Neural crest cell (in vitro differentiated cells): ENCODE data around the gene GAN. TPM values are rescaled to one million over a fixed set of nuclear protein-coding genes. Genes with fewer than 3 reads are reported as not detected.

Experiments
- DNase-seq: peaks from one replicate; pipeline ENCODE4 v3.0.0; 2021; ENCODE audit warnings: low read depth, mixed read lengths, low spot score
- H3K27ac Mint-ChIP-seq: one replicate; pipeline ENCODE4 v1.8.0; 2021; ENCODE audit warnings: mild to moderate bottlenecking, mixed read lengths; ENCODE audit not compliant: unreplicated experiment
- H3K27me3 Mint-ChIP-seq: 2 replicates; pipeline ENCODE4 v1.8.0; 2021; ENCODE audit warnings: low read depth, mild to moderate bottlenecking, mixed read lengths
- H3K36me3 Mint-ChIP-seq: 2 replicates; pipeline ENCODE4 v1.8.0; 2021; ENCODE audit warnings: low read depth, mild to moderate bottlenecking, mixed read lengths
- H3K4me1 Mint-ChIP-seq: 2 replicates; pipeline ENCODE4 v1.8.0; 2021; ENCODE audit warnings: mixed read lengths
- H3K4me3 Mint-ChIP-seq: one replicate; pipeline ENCODE4 v1.8.0; 2021; ENCODE audit warnings: mild to moderate bottlenecking, mixed read lengths
- H3K9me3 Mint-ChIP-seq: 2 replicates; pipeline ENCODE4 v1.8.0; 2021; ENCODE audit warnings: mixed read lengths
- CTCF ChIP-seq: fragments of 200-600 bp; sonication (generic); conservative IDR thresholded peaks from 2 replicates; pipeline ENCODE4 v1.5.0; 2021; ENCODE audit warnings: antibody characterized with exemption, mild to moderate bottlenecking
- total RNA-seq: library from RNA; stranded (reverse); gene quantifications from 2 replicates; pipeline ENCODE4 v1.2.1, GENCODE V29; 2021

The GAN gene
- total RNA-seq, 1 donor from 2014 or later: 16.1 TPM

- TF ChIP-seq CTCF: no peak
- H3K27me3 Mint-ChIP-seq: no peaks in the 10 kb centered on the region
- H3K9me3 Mint-ChIP-seq: no peaks in the 10 kb centered on the region
- H3K36me3 Mint-ChIP-seq: peaks cover 5% of the 10 kb centered on the region
- H3K4me3 Mint-ChIP-seq: no peak overlapping the region
- DNase-seq: no peak
- H3K27ac Mint-ChIP-seq: no peak overlapping the region
- H3K4me1 Mint-ChIP-seq: peaks cover 14% of the 10 kb centered on the region
These were observed 73.6 kb downstream of the GAN start for GRCh38 chr16:81388357-81388756.

- Mint-ChIP-seq H3K9me3 (no peaks in the 10 kb centered on the region), H3K36me3 (peaks cover 8% of the 10 kb centered on the region), H3K4me1 (no peaks in the 10 kb centered on the region), H3K27ac (no peak overlapping the region), H3K27me3 (no peaks in the 10 kb centered on the region), H3K4me3 (no peak overlapping the region)
- no peak for TF ChIP-seq CTCF
- no peak for DNase-seq
These were observed 76.1 kb downstream of the GAN start for GRCh38 chr16:81390840-81391239.

- DNase-seq: no peak
- H3K4me1 Mint-ChIP-seq: no peaks in the 10 kb centered on the region
- H3K27me3 Mint-ChIP-seq: no peaks in the 10 kb centered on the region
- no peak overlapping the region for H3K4me3 Mint-ChIP-seq
- H3K9me3 Mint-ChIP-seq: no peaks in the 10 kb centered on the region
- peak overlapping the region; percentile 22 for H3K27ac Mint-ChIP-seq
- no peak for TF ChIP-seq CTCF
- peaks cover 8% of the 10 kb centered on the region for H3K36me3 Mint-ChIP-seq
These were observed 77.2 kb downstream of the GAN start for GRCh38 chr16:81392011-81392410.

GRCh38 chr16:81394416-81394815, 79.7 kb downstream of the GAN start:
- Mint-ChIP-seq H3K4me3 (no peak overlapping the region), H3K4me1 (no peaks in the 10 kb centered on the region), H3K27me3 (no peaks in the 10 kb centered on the region), H3K27ac (no peak overlapping the region), H3K9me3 (no peaks in the 10 kb centered on the region), H3K36me3 (peaks cover 10% of the 10 kb centered on the region)
- TF ChIP-seq CTCF: no peak
- DNase-seq: no peak

- no peak for DNase-seq
These were observed 80.3 kb downstream of the GAN start for GRCh38 chr16:81394966-81395655.

More at GRCh38 chr16:81394966-81395655, 80.3 kb downstream of the GAN start:
- Mint-ChIP-seq H3K27ac (peak overlapping the region; percentile 81), H3K9me3 (no peaks in the 10 kb centered on the region), H3K4me3 (no peak overlapping the region), H3K36me3 (peaks cover 10% of the 10 kb centered on the region), H3K4me1 (no peaks in the 10 kb centered on the region), H3K27me3 (no peaks in the 10 kb centered on the region)
- TF ChIP-seq CTCF: no peak
